Measurements from ENCODE around the gene ATP5F1D. TPM values are rescaled to one million over a fixed set of nuclear protein-coding genes. Genes with fewer than 3 reads are reported as not detected.

The ATP5F1D gene
- total and polyA plus RNA-seq, 2 of the 13 experiments (the other 11 are each of a cell fraction or from before 2014, with no cell fraction given) = 39.4 to 78.7 TPM

DNA sequence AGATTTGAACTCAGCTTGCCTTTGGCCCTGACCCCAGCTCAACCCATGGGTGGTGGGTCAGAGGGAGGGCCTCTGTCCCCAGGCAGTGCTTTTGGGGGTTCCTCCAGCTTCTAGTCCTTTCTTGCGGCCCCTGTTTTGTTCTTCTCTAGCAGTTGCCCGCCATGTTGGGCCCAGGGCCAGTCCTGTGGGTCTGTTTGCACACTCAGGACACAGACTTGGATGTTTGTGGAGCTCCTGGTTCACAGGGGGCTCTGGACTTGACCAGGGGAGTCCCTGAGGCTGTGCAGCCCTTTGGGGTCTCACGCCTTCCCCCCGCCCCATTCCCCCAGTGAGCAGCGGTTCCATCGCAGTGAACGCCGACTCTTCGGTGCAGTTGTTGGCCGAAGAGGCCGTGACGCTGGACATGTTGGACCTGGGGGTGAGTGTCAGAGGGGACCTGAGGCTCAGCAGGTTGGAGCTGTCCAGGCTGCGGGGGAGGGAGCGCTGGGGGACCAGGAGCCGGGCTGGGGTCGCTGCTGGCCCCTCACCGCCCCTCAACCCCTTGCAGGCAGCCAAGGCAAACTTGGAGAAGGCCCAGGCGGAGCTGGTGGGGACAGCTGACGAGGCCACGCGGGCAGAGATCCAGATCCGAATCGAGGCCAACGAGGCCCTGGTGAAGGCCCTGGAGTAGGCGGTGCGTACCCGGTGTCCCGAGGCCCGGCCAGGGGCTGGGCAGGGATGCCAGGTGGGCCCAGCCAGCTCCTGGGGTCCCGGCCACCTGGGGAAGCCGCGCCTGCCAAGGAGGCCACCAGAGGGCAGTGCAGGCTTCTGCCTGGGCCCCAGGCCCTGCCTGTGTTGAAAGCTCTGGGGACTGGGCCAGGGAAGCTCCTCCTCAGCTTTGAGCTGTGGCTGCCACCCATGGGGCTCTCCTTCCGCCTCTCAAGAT is 2.5 kb downstream of the ATP5F1D start (continued):
- TF ChIP-seq, protein P1, sequence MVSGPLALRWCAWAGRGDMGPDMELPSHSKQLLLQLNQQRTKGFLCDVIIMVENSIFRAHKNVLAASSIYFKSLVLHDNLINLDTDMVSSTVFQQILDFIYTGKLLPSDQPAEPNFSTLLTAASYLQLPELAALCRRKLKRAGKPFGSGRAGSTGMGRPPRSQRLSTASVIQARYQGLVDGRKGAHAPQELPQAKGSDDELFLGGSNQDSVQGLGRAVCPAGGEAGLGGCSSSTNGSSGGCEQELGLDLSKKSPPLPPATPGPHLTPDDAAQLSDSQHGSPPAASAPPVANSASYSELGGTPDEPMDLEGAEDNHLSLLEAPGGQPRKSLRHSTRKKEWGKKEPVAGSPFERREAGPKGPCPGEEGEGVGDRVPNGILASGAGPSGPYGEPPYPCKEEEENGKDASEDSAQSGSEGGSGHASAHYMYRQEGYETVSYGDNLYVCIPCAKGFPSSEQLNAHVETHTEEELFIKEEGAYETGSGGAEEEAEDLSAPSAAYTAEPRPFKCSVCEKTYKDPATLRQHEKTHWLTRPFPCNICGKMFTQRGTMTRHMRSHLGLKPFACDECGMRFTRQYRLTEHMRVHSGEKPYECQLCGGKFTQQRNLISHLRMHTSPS (CRISPR knock-in tag; IDR thresholded peaks at IDR 0.05; ENCODE audit: low read depth) = no peak
- TF ChIP-seq, protein P2, sequence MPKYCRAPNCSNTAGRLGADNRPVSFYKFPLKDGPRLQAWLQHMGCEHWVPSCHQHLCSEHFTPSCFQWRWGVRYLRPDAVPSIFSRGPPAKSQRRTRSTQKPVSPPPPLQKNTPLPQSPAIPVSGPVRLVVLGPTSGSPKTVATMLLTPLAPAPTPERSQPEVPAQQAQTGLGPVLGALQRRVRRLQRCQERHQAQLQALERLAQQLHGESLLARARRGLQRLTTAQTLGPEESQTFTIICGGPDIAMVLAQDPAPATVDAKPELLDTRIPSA (CRISPR knock-in tag; IDR thresholded peaks at IDR 0.05; ENCODE audit: borderline replicate concordance) = peak; percentile 6; the same call in 1 of the 2 replicates
- TF ChIP-seq STAG1 (CRISPR knock-in tag; IDR thresholded peaks at IDR 0.05) = peak; percentile 92
- TF ChIP-seq ZFX (CRISPR knock-in tag; IDR thresholded peaks at IDR 0.05; ENCODE audit: low read depth) = peak; percentile 58; the same call in 1 of the 2 replicates
- peak; percentile 98 for TF ChIP-seq RAD21 (CRISPR knock-in tag; IDR thresholded peaks at IDR 0.05)
- TF ChIP-seq YEATS4 (CRISPR knock-in tag; IDR thresholded peaks at IDR 0.05; ENCODE audit: borderline replicate concordance) = no peak
- 0 out of 2 replicates have a peak, but pooled peaks have one; percentile 29 for TF ChIP-seq ZFAT (CRISPR knock-in tag; conservative IDR thresholded peaks at IDR 0.05)
- peak; percentile 30 for TF ChIP-seq HNRNPLL (IDR thresholded peaks at IDR 0.05; ENCODE audit: low read depth, low read length, poor library complexity, severe bottlenecking)
- 0 out of 2 replicates have a peak, but pooled peaks have one; percentile 8 for TF ChIP-seq ZNF317 (CRISPR knock-in tag; IDR thresholded peaks at IDR 0.05)
- TF ChIP-seq, protein P3, sequence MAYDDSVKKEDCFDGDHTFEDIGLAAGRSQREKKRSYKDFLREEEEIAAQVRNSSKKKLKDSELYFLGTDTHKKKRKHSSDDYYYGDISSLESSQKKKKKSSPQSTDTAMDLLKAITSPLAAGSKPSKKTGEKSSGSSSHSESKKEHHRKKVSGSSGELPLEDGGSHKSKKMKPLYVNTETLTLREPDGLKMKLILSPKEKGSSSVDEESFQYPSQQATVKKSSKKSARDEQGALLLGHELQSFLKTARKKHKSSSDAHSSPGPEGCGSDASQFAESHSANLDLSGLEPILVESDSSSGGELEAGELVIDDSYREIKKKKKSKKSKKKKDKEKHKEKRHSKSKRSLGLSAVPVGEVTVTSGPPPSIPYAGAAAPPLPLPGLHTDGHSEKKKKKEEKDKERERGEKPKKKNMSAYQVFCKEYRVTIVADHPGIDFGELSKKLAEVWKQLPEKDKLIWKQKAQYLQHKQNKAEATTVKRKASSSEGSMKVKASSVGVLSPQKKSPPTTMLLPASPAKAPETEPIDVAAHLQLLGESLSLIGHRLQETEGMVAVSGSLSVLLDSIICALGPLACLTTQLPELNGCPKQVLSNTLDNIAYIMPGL (CRISPR knock-in tag; IDR thresholded peaks at IDR 0.05; ENCODE audit: borderline replicate concordance in 1 of 2, low read depth in 1 of 2) = peak; percentile 59 to 84; a peak in 3 of 4 replicates
- 0 out of 2 replicates have a peak, but pooled peaks have one; percentile 29 for TF ChIP-seq FOXC1 (CRISPR knock-in tag; IDR thresholded peaks at IDR 0.05; ENCODE audit: borderline replicate concordance)
- no peak for TF ChIP-seq EEA1 (CRISPR knock-in tag; IDR thresholded peaks at IDR 0.05; ENCODE audit: borderline replicate concordance)
- TF ChIP-seq ZNF451 (CRISPR knock-in tag; IDR thresholded peaks at IDR 0.05) = 0 out of 2 replicates have a peak, but pooled peaks have one; percentile 7
- TF ChIP-seq JARID2 (CRISPR knock-in tag; IDR thresholded peaks at IDR 0.05; ENCODE audit: insufficient replicate concordance) = peak; percentile 32
- TF ChIP-seq HOXA5 (CRISPR knock-in tag; IDR thresholded peaks at IDR 0.05) = peak; percentile 25; the same call in 1 of the 2 replicates
- peak; percentile 22 for TF ChIP-seq CEBPB (IDR thresholded peaks at IDR 0.05; ENCODE audit: borderline replicate concordance, low read depth, low read length)
- TF ChIP-seq PHF20 (CRISPR knock-in tag; IDR thresholded peaks at IDR 0.05) = 0 out of 2 replicates have a peak, but pooled peaks have one; percentile 12
- peak; percentile 64; the same call in 1 of the 2 replicates for TF ChIP-seq KDM3A (CRISPR knock-in tag; IDR thresholded peaks at IDR 0.05; ENCODE audit: low read depth)
- TF ChIP-seq KDM4B (CRISPR knock-in tag; IDR thresholded peaks at IDR 0.05) = peak; percentile 49; the same call in 1 of the 2 replicates
- no peak for TF ChIP-seq RELA (CRISPR knock-in tag; IDR thresholded peaks at IDR 0.05)
- TF ChIP-seq ZNF670 (CRISPR knock-in tag; IDR thresholded peaks at IDR 0.05; ENCODE audit: borderline replicate concordance) = peak; percentile 4; the same call in 1 of the 2 replicates
- TF ChIP-seq SMARCC2 (IDR thresholded peaks at IDR 0.05) = no peak
- TF ChIP-seq XRCC5 (optimal IDR thresholded peaks at IDR 0.05; ENCODE audit: low read length) = peak; percentile 84
- 0 out of 2 replicates have a peak, but pooled peaks have one; percentile 89 for TF ChIP-seq ZBTB7A (CRISPR knock-in tag; IDR thresholded peaks at IDR 0.05)
- TF ChIP-seq ZNF383 (CRISPR knock-in tag; IDR thresholded peaks at IDR 0.05; ENCODE audit: borderline replicate concordance) = 0 out of 2 replicates have a peak, but pooled peaks have one; percentile 70

Data from HepG2 (cell line).